ENCODE data around the gene PRKD1. TPM values are rescaled to one million over a fixed set of nuclear protein-coding genes. Genes with fewer than 3 reads are reported as not detected.

PRKD1 gene
- total RNA-seq, 6 experiments from 2014 or later: 0.74 to 6.2 (median 2.2) TPM

- TF ChIP-seq POLR2A (IDR thresholded peaks at IDR 0.05): no peak
- no peak for TF ChIP-seq CTCF (IDR thresholded peaks at IDR 0.05)
- Histone ChIP-seq H3K9me3 (no peaks in the 10 kb centered on the region), H3K4me1 (no peaks in the 10 kb centered on the region), H3K4me3 (no peak overlapping the region), H3K27me3 (peaks cover 0 to 6% of the 10 kb centered on the region in 2 donors), H3K36me3 (no peaks in the 10 kb centered on the region), H3K27ac (no peak overlapping the region)
- ATAC-seq: no peak
- no peak for DNase-seq
- WGBS (ENCODE audit: insufficient coverage, low coverage, low lambda C conversion rate, missing lambda C conversion rate): 28% methylated on average over 1 of the region's 1 CpG
- intact Hi-C loops (cut with DNase I): no loop called here
These were observed 398.8 kb downstream of the PRKD1 start for GRCh38 chr14:29528889-29529288.

GRCh38 chr14:29527286-29527685 is 400.4 kb downstream of the PRKD1 start:
- H3K27ac ChIP-seq: no peak overlapping the region
- no peaks in the 10 kb centered on the region for H3K4me1 ChIP-seq
- ATAC-seq (no peak), DNase-seq (no peak)
- no peaks in the 10 kb centered on the region for H3K36me3 ChIP-seq
- H3K27me3 ChIP-seq: peaks cover 0 to 6% of the 10 kb centered on the region in 2 donors
- intact Hi-C loops (cut with DNase I): no loop called here
- no peaks in the 10 kb centered on the region for H3K9me3 ChIP-seq
- H3K4me3 ChIP-seq: no peak overlapping the region
- TF ChIP-seq CTCF (IDR thresholded peaks at IDR 0.05) (no peak), POLR2A (IDR thresholded peaks at IDR 0.05) (no peak)

Small RNAs within 50 kb of the gene (small RNA-seq; reads per million reads assigned to genes)
- 0 reads per million in 2 experiments for gene RNU6-1234P

Data from right lobe of liver (tissue), 6 donors.